ENCODE results near the gene ATP2C2.

The ATP2C2 gene

GRCh38 chr16:84504420-84505248 is 136.3 kb downstream of the ATP2C2 start, which contains the start of gene MEAK7 (continued):
- TF ChIP-seq ZNF473 (tag by site-specific recombination; IDR thresholded peaks at IDR 0.05) (no peak), ZNF223 (tag by site-specific recombination; IDR thresholded peaks at IDR 0.05) (no peak), ZNF514 (tag by site-specific recombination; IDR thresholded peaks at IDR 0.05) (no peak), ZNF148 (tag by site-specific recombination; IDR thresholded peaks at IDR 0.05; ENCODE audit: borderline replicate concordance) (no peak), ZSCAN23 (tag by site-specific recombination; IDR thresholded peaks at IDR 0.05) (no peak), GLIS2 (tag by site-specific recombination; IDR thresholded peaks at IDR 0.05) (peak; percentile 95), ZSCAN16 (tag by site-specific recombination; IDR thresholded peaks at IDR 0.05) (no peak), ZNF791 (tag by site-specific recombination; IDR thresholded peaks at IDR 0.05) (no peak), ZNF549 (tag by site-specific recombination; IDR thresholded peaks at IDR 0.05) (no peak), ZNF366 (tag by site-specific recombination; conservative IDR thresholded peaks at IDR 0.05) (no peak), ZNF394 (tag by site-specific recombination; IDR thresholded peaks at IDR 0.05; ENCODE audit: borderline replicate concordance) (peak; percentile 85), ZNF214 (tag by site-specific recombination; IDR thresholded peaks at IDR 0.05; ENCODE audit: borderline replicate concordance) (no peak), ZNF792 (tag by site-specific recombination; IDR thresholded peaks at IDR 0.05) (0 out of 2 replicates have a peak, but pooled peaks have one; percentile 55), ZNF335 (tag by site-specific recombination; conservative IDR thresholded peaks at IDR 0.05) (peak; percentile 92), CTCF (tag by site-specific recombination; IDR thresholded peaks at IDR 0.05) (peak; percentile 52), HOXC10 (CRISPR knock-in tag; IDR thresholded peaks at IDR 0.05) (no peak), GLI2 (tag by site-specific recombination; IDR thresholded peaks at IDR 0.05; ENCODE audit: borderline replicate concordance, low read depth) (no peak), ZNF510 (tag by site-specific recombination; IDR thresholded peaks at IDR 0.05; ENCODE audit: insufficient replicate concordance) (no peak), IKZF3 (tag by site-specific recombination; IDR thresholded peaks at IDR 0.05) (no peak), ZNF211 (tag by site-specific recombination; IDR thresholded peaks at IDR 0.05; ENCODE audit: low read depth) (no peak), OSR2 (tag by site-specific recombination; IDR thresholded peaks at IDR 0.05) (no peak), KLF7 (tag by site-specific recombination; IDR thresholded peaks at IDR 0.05; ENCODE audit: borderline replicate concordance) (peak; percentile 39; the same call in 1 of the 2 replicates), ZNF777 (tag by site-specific recombination; IDR thresholded peaks at IDR 0.05; ENCODE audit: borderline replicate concordance) (0 out of 2 replicates have a peak, but pooled peaks have one; percentile 16), ZNF423 (tag by site-specific recombination; IDR thresholded peaks at IDR 0.05) (peak; percentile 54; the same call in 1 of the 2 replicates), ZNF624 (tag by site-specific recombination; IDR thresholded peaks at IDR 0.05) (no peak), ZNF664 (tag by site-specific recombination; IDR thresholded peaks at IDR 0.05) (no peak), ZNF140 (tag by site-specific recombination; IDR thresholded peaks at IDR 0.05) (no peak), ZNF404 (tag by site-specific recombination; IDR thresholded peaks at IDR 0.05) (no peak), KLF10 (tag by site-specific recombination; IDR thresholded peaks at IDR 0.05) (peak; percentile 94), KLF1 (tag by site-specific recombination; IDR thresholded peaks at IDR 0.05) (peak; percentile 84), YY2 (tag by site-specific recombination; IDR thresholded peaks at IDR 0.05) (no peak)
- TF ChIP-seq, protein P1, sequence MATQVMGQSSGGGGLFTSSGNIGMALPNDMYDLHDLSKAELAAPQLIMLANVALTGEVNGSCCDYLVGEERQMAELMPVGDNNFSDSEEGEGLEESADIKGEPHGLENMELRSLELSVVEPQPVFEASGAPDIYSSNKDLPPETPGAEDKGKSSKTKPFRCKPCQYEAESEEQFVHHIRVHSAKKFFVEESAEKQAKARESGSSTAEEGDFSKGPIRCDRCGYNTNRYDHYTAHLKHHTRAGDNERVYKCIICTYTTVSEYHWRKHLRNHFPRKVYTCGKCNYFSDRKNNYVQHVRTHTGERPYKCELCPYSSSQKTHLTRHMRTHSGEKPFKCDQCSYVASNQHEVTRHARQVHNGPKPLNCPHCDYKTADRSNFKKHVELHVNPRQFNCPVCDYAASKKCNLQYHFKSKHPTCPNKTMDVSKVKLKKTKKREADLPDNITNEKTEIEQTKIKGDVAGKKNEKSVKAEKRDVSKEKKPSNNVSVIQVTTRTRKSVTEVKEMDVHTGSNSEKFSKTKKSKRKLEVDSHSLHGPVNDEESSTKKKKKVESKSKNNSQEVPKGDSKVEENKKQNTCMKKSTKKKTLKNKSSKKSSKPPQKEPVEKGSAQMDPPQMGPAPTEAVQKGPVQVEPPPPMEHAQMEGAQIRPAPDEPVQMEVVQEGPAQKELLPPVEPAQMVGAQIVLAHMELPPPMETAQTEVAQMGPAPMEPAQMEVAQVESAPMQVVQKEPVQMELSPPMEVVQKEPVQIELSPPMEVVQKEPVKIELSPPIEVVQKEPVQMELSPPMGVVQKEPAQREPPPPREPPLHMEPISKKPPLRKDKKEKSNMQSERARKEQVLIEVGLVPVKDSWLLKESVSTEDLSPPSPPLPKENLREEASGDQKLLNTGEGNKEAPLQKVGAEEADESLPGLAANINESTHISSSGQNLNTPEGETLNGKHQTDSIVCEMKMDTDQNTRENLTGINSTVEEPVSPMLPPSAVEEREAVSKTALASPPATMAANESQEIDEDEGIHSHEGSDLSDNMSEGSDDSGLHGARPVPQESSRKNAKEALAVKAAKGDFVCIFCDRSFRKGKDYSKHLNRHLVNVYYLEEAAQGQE (tag by site-specific recombination; IDR thresholded peaks at IDR 0.05), result no peak; the same call in 1 of the 2 replicates
- TF ChIP-seq, protein P2, sequence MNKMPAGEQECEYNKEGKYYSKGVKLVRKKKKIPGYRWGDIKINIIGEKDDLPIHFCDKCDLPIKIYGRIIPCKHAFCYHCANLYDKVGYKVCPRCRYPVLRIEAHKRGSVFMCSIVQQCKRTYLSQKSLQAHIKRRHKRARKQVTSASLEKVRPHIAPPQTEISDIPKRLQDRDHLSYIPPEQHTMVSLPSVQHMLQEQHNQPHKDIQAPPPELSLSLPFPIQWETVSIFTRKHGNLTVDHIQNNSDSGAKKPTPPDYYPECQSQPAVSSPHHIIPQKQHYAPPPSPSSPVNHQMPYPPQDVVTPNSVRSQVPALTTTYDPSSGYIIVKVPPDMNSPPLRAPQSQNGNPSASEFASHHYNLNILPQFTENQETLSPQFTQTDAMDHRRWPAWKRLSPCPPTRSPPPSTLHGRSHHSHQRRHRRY (tag by site-specific recombination; IDR thresholded peaks at IDR 0.05), result no peak

Measured in HEK293 (cell line).